ENCODE results near the gene ZNF761.
A peak's percentile ranks its signal among the peaks of the same experiment; 100 is the strongest.
"Not testable (repeated sequence)": the region's sequence is repeated elsewhere in the genome, so short reads cannot be mapped to it uniquely, and the experiment has no call there.

GRCh38 chr19:53504365-53504703 is 72.5 kb downstream of the ZNF761 start:
- TF ChIP-seq POLR2A (IDR thresholded peaks at IDR 0.05; ENCODE audit: low read depth); EP300 (IDR thresholded peaks at IDR 0.05): not testable (repeated sequence)
- TF ChIP-seq CTCF (IDR thresholded peaks at IDR 0.05) (peak in 1 of 3 experiments; percentile 20), POLR2AphosphoS5 (IDR thresholded peaks at IDR 0.05) (peak in 1 of 2 donors; percentile 5)

All from esophagus muscularis mucosa (tissue), 4 donors.